Sigmoid colon (tissue), 7 donors: ENCODE data around the gene GLIS1. TPM values are rescaled to one million over a fixed set of nuclear protein-coding genes. Genes with fewer than 3 reads are reported as not detected.
A peak's percentile ranks its signal among the peaks of the same experiment; 100 is the strongest.

ENCODE experiments used
- DNase-seq: peaks from one replicate; pipeline ENCODE4 v3.0.0-alpha.2; 2019
- H3K27ac ChIP-seq, 4 donors: fragments of 200-600 bp; sonication (generic); one replicate each; pipeline ENCODE4 v1.5.1; 2016 to 2019; ENCODE audit warnings: mild to moderate bottlenecking in 1 of 4
- H3K27me3 ChIP-seq, 3 donors: fragments of 200-600 bp; sonication (generic); one replicate each; pipeline ENCODE4 v1.5.1; 2019; ENCODE audit warnings: mild to moderate bottlenecking in 1 of 3
- H3K36me3 ChIP-seq, 4 donors: fragments of 200-600 bp; sonication (generic); one replicate each; pipeline ENCODE4 v1.5.1; 2016 to 2019
- H3K4me1 ChIP-seq, 4 donors: fragments of 200-600 bp; sonication (generic); one replicate each; pipeline ENCODE4 v1.5.1; 2017 to 2019
- H3K4me3 ChIP-seq, 4 donors: fragments of 200-600 bp; sonication (generic); one replicate each; pipeline ENCODE4 v1.5.1; 2017 to 2019; ENCODE audit warnings: mild to moderate bottlenecking in 2 of 4, moderate library complexity in 1 of 4
- H3K9me3 ChIP-seq, 4 donors: fragments of 200-600 bp in 3 of 4; sonication (generic) in 3 of 4; one replicate each; pipeline versions ENCODE4 v1.5.1 to v1.6.1; 2013 to 2019
- EP300 ChIP-seq, 4 donors: sonication (generic); formaldehyde crosslinking; IDR thresholded peaks; one replicate each; pipeline ENCODE4 v1.6.1; 2017; ENCODE audit warnings: antibody characterized with exemption in 4 of 4
- POLR2A ChIP-seq, 2 donors: fragments of 450-650 bp; IDR thresholded peaks; one replicate each; pipeline ENCODE4 v1.6.1; 2016; ENCODE audit warnings: antibody characterized with exemption in 2 of 2, mild to moderate bottlenecking in 2 of 2, moderate library complexity in 2 of 2
- POLR2AphosphoS5 ChIP-seq, 4 donors: sonication (generic); formaldehyde crosslinking; IDR thresholded peaks; one replicate each; pipeline ENCODE4 v1.6.1; 2017; ENCODE audit warnings: antibody characterized with exemption in 4 of 4
- WGBS, 2 donors: extraction: QIAGEN DNeasy Blood & Tissue Kit; methylation state at CpG; one replicate each; pipeline ENCODE4 v1.1.7; 2013; 5-methylcytosine and 5-hydroxymethylcytosine counted together
- intact Hi-C: fragments of 100-400 bp; cut with DNase I; formaldehyde crosslinking; loops from one replicate; pipeline ENCODE4 v1.15.1; 2023
- polyA plus RNA-seq, 3 donors: library from polyadenylated mRNA; stranded (reverse); fragments of 200-250 nt; gene quantifications; one replicate each; pipeline ENCODE4 v1.2.3, GENCODE V29; 2013
- total RNA-seq, 4 donors: library from RNA; depleted of rRNA; stranded (reverse); fragments of >200 nt; gene quantifications; one replicate each; pipeline ENCODE4 v1.1.0, GENCODE V29; 2016
- TF ChIP-seq, protein P1 (sequence below), 4 experiments: fragments of 450-650 bp in 3 of 4; fragments of 200-600 bp in 1 of 4; IDR thresholded peaks; one replicate each; pipeline ENCODE4 v1.5.1; 2016 to 2019; ENCODE audit warnings: antibody characterized with exemption in 4 of 4, mild to moderate bottlenecking in 3 of 4, moderate library complexity in 2 of 4
- donor health status: healthy with polysubstance abuse.
- donor health status: Bipolar disorder and iron deficiency.
- donor health status: healthy.

Gene GLIS1
- total and polyA plus RNA-seq, 7 donors: 0.16 to 0.83 (median 0.32) TPM; not detected in 4

DNA sequence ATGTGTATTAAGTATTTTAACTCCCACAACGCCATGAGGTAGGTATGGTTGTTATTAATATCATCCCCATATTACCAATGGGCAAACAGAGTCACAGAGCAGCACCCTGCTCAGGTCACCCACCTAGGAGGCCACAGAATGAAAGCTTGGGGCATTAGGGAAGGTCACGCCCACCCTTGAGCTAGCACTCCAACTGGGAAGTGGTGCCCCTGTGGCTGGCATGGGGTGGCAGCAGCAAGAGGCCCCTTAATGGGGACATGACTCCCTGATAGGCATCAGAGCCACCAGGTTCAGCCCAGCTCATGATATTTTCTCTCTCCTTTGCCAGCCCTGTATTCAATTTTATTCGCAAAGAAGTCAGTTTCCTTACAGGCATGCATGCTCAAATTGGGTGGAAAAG lies 189.2 kb downstream of the GLIS1 start:
- Histone ChIP-seq H3K9me3 (no peaks in the 10 kb centered on the region), H3K4me3 (no peak overlapping the region), H3K4me1 (no peaks in the 10 kb centered on the region), H3K27ac (no peak overlapping the region), H3K27me3 (no peaks in the 10 kb centered on the region), H3K36me3 (no peaks in the 10 kb centered on the region)
- intact Hi-C loops: no loop called here
- DNase-seq: peak; percentile 42
- TF ChIP-seq POLR2A (IDR thresholded peaks at IDR 0.05): no peak
- TF ChIP-seq, protein P1, sequence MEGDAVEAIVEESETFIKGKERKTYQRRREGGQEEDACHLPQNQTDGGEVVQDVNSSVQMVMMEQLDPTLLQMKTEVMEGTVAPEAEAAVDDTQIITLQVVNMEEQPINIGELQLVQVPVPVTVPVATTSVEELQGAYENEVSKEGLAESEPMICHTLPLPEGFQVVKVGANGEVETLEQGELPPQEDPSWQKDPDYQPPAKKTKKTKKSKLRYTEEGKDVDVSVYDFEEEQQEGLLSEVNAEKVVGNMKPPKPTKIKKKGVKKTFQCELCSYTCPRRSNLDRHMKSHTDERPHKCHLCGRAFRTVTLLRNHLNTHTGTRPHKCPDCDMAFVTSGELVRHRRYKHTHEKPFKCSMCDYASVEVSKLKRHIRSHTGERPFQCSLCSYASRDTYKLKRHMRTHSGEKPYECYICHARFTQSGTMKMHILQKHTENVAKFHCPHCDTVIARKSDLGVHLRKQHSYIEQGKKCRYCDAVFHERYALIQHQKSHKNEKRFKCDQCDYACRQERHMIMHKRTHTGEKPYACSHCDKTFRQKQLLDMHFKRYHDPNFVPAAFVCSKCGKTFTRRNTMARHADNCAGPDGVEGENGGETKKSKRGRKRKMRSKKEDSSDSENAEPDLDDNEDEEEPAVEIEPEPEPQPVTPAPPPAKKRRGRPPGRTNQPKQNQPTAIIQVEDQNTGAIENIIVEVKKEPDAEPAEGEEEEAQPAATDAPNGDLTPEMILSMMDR (IDR thresholded peaks at IDR 0.05): no peak
- WGBS, 2 donors: 93 to 94% methylated on average over 3 of the region's 3 CpGs

DNA sequence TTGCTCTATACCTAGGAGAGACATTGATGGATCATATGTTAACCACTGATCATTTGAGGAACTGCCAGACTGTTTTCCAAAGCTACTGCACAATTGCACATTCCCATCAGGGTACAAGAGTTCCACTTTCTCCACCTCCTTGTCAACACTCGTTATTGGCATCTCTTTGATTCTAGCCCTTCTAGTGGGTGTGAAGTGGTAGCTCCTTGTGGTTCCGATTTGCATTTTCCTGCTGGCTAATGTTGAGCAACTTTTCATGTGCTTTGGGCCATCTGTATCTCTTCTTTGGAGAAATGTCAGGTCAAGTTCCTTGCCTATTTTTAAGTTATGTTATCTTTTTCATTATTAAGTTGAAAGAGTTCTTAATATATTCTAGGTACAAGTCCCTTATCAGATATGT lies 189.7 kb downstream of the GLIS1 start:
- TF ChIP-seq EP300 (IDR thresholded peaks at IDR 0.05) (no peak), POLR2AphosphoS5 (IDR thresholded peaks at IDR 0.05) (no peak), POLR2A (IDR thresholded peaks at IDR 0.05) (no peak)
- TF ChIP-seq, protein P1 (IDR thresholded peaks at IDR 0.05): no peak
- no peaks in the 10 kb centered on the region for H3K27me3 ChIP-seq
- DNase-seq: no peak
- no peaks in the 10 kb centered on the region for H3K4me1 ChIP-seq
- no peaks in the 10 kb centered on the region for H3K36me3 ChIP-seq
- no peaks in the 10 kb centered on the region for H3K9me3 ChIP-seq
- intact Hi-C loops: no loop called here
- no peak overlapping the region for H3K27ac ChIP-seq
- WGBS, 2 donors: 83 to 85% methylated on average over 2 of the region's 2 CpGs
- no peak overlapping the region for H3K4me3 ChIP-seq

DNA sequence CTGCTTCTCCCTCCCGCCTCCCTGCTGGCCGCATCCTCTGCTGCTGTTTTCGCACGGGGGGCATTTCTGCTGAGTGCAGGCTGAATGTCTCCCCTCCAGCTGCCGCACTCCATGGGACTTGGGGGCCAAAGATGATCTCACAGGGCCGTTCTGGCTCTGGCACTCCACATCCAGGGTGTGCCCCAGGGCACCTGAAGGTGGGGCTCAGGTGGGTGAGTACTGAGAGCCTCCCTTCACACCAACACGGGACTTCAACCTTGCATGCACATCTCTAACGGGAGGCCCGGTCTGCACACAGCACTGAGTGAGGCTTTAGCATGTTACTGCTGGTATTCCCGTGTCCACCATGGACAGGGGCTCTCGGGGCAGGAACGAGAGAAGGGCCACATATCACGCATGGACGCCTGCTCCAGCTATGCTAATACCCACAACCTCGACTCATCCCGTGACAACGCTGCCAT lies 190.9 kb downstream of the GLIS1 start:
- no peak overlapping the region for H3K27ac ChIP-seq
- H3K4me3 ChIP-seq: no peak overlapping the region
- H3K9me3 ChIP-seq: no peaks in the 10 kb centered on the region
- no peaks in the 10 kb centered on the region for H3K27me3 ChIP-seq
- H3K36me3 ChIP-seq: no peaks in the 10 kb centered on the region
- DNase-seq: peak; percentile 43
- intact Hi-C loops: no loop called here
- WGBS, 2 donors: 70 to 89% methylated on average over 17 of the region's 17 CpGs
- H3K4me1 ChIP-seq: no peaks in the 10 kb centered on the region
- TF ChIP-seq POLR2AphosphoS5 (IDR thresholded peaks at IDR 0.05) (no peak), EP300 (IDR thresholded peaks at IDR 0.05) (no peak), POLR2A (IDR thresholded peaks at IDR 0.05) (no peak)
- TF ChIP-seq, protein P1 (IDR thresholded peaks at IDR 0.05): no peak

DNA sequence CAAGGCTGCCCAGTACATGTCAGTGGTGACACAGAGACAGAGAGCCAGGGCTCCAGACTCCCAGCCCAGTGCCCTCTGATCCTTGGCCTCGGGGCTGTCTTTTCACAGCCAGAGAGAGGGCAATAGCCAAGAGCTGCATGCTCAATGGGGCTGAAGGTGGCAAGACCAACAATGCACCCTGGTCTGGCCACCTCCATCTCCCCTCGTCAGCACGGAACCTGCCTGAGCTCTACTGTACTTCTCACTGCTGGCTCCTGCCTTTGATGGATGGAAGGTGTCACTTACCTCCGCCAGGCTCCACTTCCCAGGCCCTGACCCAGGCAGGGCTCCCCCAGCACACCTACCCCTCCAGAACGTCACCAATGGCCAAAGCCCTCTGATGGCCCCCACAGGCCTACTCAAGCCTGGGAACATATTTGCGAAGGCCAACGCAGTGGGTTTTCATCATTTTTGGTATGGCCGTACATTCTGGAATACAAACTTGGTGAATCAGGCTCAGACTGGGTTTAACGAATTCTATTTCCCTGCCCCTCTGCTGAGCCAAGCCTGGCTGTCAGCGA lies 191.7 kb downstream of the GLIS1 start:
- H3K4me1 ChIP-seq: peaks cover 0 to 5% (median 5%) of the 10 kb centered on the region in 4 donors
- 78 to 88% methylated on average over 10 of the region's 10 CpGs for WGBS, 2 donors
- no peak overlapping the region for H3K27ac ChIP-seq
- TF ChIP-seq, protein P1 (IDR thresholded peaks at IDR 0.05): no peak
- no peak for TF ChIP-seq POLR2AphosphoS5 (IDR thresholded peaks at IDR 0.05)
- no peak for TF ChIP-seq POLR2A (IDR thresholded peaks at IDR 0.05)
- TF ChIP-seq EP300 (IDR thresholded peaks at IDR 0.05): no peak
- H3K36me3 ChIP-seq: no peaks in the 10 kb centered on the region
- intact Hi-C loops: no loop called here
- H3K27me3 ChIP-seq: no peaks in the 10 kb centered on the region
- no peaks in the 10 kb centered on the region for H3K9me3 ChIP-seq
- H3K4me3 ChIP-seq: no peak overlapping the region
- peak; percentile 44 for DNase-seq
